CD8-positive, alpha-beta memory T cell (primary cell): ENCODE results near the gene TIMMDC1. TPM values are rescaled to one million over a fixed set of nuclear protein-coding genes. Genes with fewer than 3 reads are reported as not detected.

ENCODE experiments used
- CTCF ChIA-PET: fragments of 350-600 bp; sonication (Branson Sonifier 250); formaldehyde crosslinking; loops from one replicate; lab custom pipeline; 2021; ENCODE audit warnings: antibody characterized with exemption; lab: Charles Lee
- POLR2A ChIA-PET: fragments of 350-600 bp; sonication (Branson Sonifier 250); formaldehyde crosslinking; loops from one replicate; lab custom pipeline; 2021; ENCODE audit warnings: antibody characterized with exemption; lab: Charles Lee
- DNase-seq, 5 donors: peaks; one replicate each; pipeline versions ENCODE4 v3.0.0 to v3.0.0-alpha.2; 2020 to 2022; ENCODE audit warnings: mixed read lengths in 1 of 5
- H3K27ac ChIP-seq: one replicate; pipeline ENCODE4 v1.7.0; 2013; ENCODE audit warnings: low read depth, mild to moderate bottlenecking, low read length, moderate library complexity
- H3K27me3 ChIP-seq: 2 replicates; pipeline ENCODE4 v1.7.0; 2013; ENCODE audit warnings: low read length, mild to moderate bottlenecking; ENCODE audit not compliant: insufficient read depth, poor library complexity, severe bottlenecking
- H3K36me3 ChIP-seq: 2 replicates; pipeline ENCODE4 v1.7.0; 2013; ENCODE audit warnings: mild to moderate bottlenecking, low read length, moderate library complexity; ENCODE audit not compliant: insufficient read depth
- H3K4me1 ChIP-seq: 2 replicates; pipeline ENCODE4 v1.7.0; 2013; ENCODE audit warnings: mild to moderate bottlenecking, low read length, moderate library complexity; ENCODE audit not compliant: insufficient read depth
- H3K4me3 ChIP-seq: 2 replicates; pipeline ENCODE4 v1.7.0; 2013; ENCODE audit warnings: mild to moderate bottlenecking, low read length
- H3K9me3 ChIP-seq: 2 replicates; pipeline ENCODE4 v1.7.0; 2013; ENCODE audit warnings: mild to moderate bottlenecking, low read length
- H3K27ac Mint-ChIP-seq, 8 donors: one replicate each; pipeline ENCODE4 v1.8.0; 2020 to 2021; ENCODE audit warnings: mixed read lengths in 8 of 8, mild to moderate bottlenecking in 6 of 8, inconsistent platforms in 3 of 8, moderate library complexity in 3 of 8
- H3K27me3 Mint-ChIP-seq, 2 donors: one replicate each; pipeline ENCODE4 v1.8.0; 2020 to 2021; ENCODE audit warnings: mixed read lengths in 2 of 2, mild to moderate bottlenecking in 1 of 2, moderate library complexity in 1 of 2
- H3K36me3 Mint-ChIP-seq, 3 donors: one replicate each; pipeline ENCODE4 v1.8.0; 2020 to 2021; ENCODE audit warnings: mixed read lengths in 3 of 3, inconsistent platforms in 1 of 3, mild to moderate bottlenecking in 1 of 3
- H3K4me1 Mint-ChIP-seq, 3 donors: one replicate each; pipeline ENCODE4 v1.8.0; 2020 to 2021; ENCODE audit warnings: mixed read lengths in 3 of 3, inconsistent platforms in 1 of 3, mild to moderate bottlenecking in 1 of 3
- H3K4me3 Mint-ChIP-seq, 7 donors: one replicate each; pipeline ENCODE4 v1.8.0; 2020 to 2021; ENCODE audit warnings: mixed read lengths in 7 of 7, mild to moderate bottlenecking in 6 of 7, moderate library complexity in 4 of 7, inconsistent platforms in 2 of 7
- H3K9me3 Mint-ChIP-seq, 5 donors: one replicate each; pipeline ENCODE4 v1.8.0; 2020 to 2022; ENCODE audit warnings: mixed read lengths in 5 of 5, mild to moderate bottlenecking in 3 of 5, moderate library complexity in 2 of 5, inconsistent platforms in 1 of 5
- polyA plus RNA-seq: library from polyadenylated mRNA; unstranded; fragments of 300-500 nt; fragmentation: Illumina TruSeq; gene quantifications from one replicate; pipeline ENCODE4 v1.2.3, GENCODE V29; 2021
- total RNA-seq, 2 experiments: library from RNA; stranded (reverse); gene quantifications; one replicate each; pipeline ENCODE4 v1.2.3, GENCODE V29; 2021

The TIMMDC1 gene
- total and polyA plus RNA-seq, 3 experiments from 2014 or later, result 81.1 to 158 (median 152) TPM

- H3K4me1 Mint-ChIP-seq, result peaks cover 28 to 44% (median 36%) of the 10 kb centered on the region in 3 donors
- no peaks in the 10 kb centered on the region for H3K27me3 Mint-ChIP-seq
- H3K9me3 Mint-ChIP-seq, result no peaks in the 10 kb centered on the region
- peak overlapping the region; percentile 83 to 97 (median 92) for H3K27ac Mint-ChIP-seq
- Histone ChIP-seq H3K27me3 (no peaks in the 10 kb centered on the region), H3K36me3 (peaks cover 6% of the 10 kb centered on the region), H3K27ac (peak overlapping the region; percentile 88), H3K4me1 (peaks cover 26% of the 10 kb centered on the region), H3K9me3 (no peaks in the 10 kb centered on the region), H3K4me3 (peak overlapping the region; percentile 95)
- POLR2A ChIA-PET, result interaction anchor here (0.6 to 3.7 kb wide), 2 partner anchors 29 to 168 kb away, joined by 3 to 37 read pairs; partner anchors contain the start of gene TIMMDC1
- DNase-seq, result peak in 1 of 5 donors; percentile 28
- peaks cover 7 to 35% (median 8%) of the 10 kb centered on the region in 3 donors for H3K36me3 Mint-ChIP-seq
- CTCF ChIA-PET, result interaction anchor here (1.0 to 1.9 kb wide), 7 partner anchors 10 to 195 kb away, joined by 3 to 7 read pairs (median 4); partner anchors contain the start of gene TIMMDC1
- peak overlapping the region; percentile 92 to 97 (median 95) for H3K4me3 Mint-ChIP-seq
These were observed 28.7 kb upstream of the TIMMDC1 start for GRCh38 chr3:119469418-119470189.

GRCh38 chr3:119470866-119471265 lies 27.5 kb upstream of the TIMMDC1 start:
- Histone ChIP-seq H3K4me1 (peaks cover 26% of the 10 kb centered on the region), H3K4me3 (no peak overlapping the region), H3K27ac (no peak overlapping the region), H3K9me3 (no peaks in the 10 kb centered on the region), H3K36me3 (peaks cover 12% of the 10 kb centered on the region), H3K27me3 (no peaks in the 10 kb centered on the region)
- DNase-seq, result no peak
- ChIA-PET POLR2A (interaction anchor here (3.7 kb wide), 1 partner anchor 27 kb away, joined by 37 read pairs; the partner anchor contains the start of gene TIMMDC1), CTCF (interaction anchor here (1.1 to 1.2 kb wide), 2 partner anchors 14 to 56 kb away, joined by 3 read pairs; no protein-coding TSS in a partner anchor)
- peaks cover 8 to 42% (median 10%) of the 10 kb centered on the region in 3 donors for H3K36me3 Mint-ChIP-seq
- peak overlapping the region in 3 of 8 donors; percentile 31 to 51 (median 40) for H3K27ac Mint-ChIP-seq
- H3K27me3 Mint-ChIP-seq, result no peaks in the 10 kb centered on the region
- H3K4me1 Mint-ChIP-seq, result peaks cover 31 to 43% (median 41%) of the 10 kb centered on the region in 3 donors
- no peaks in the 10 kb centered on the region for H3K9me3 Mint-ChIP-seq
- peak overlapping the region in 6 of 7 donors; percentile 14 to 96 (median 73) for H3K4me3 Mint-ChIP-seq

- H3K27me3 ChIP-seq, result no peaks in the 10 kb centered on the region
- no peak for DNase-seq
- Mint-ChIP-seq H3K4me1 (peaks cover 0 to 4% (median 3%) of the 10 kb centered on the region in 3 donors), H3K4me3 (no peak overlapping the region), H3K27me3 (no peaks in the 10 kb centered on the region), H3K9me3 (no peaks in the 10 kb centered on the region), H3K27ac (peak overlapping the region in 2 of 8 donors; percentile 29 to 33), H3K36me3 (peaks cover 17 to 79% (median 25%) of the 10 kb centered on the region in 3 donors)
- H3K27ac ChIP-seq, result no peak overlapping the region
- ChIA-PET CTCF (no interaction called here), POLR2A (no interaction called here)
- peaks cover 29% of the 10 kb centered on the region for H3K36me3 ChIP-seq
- H3K4me1 ChIP-seq, result no peaks in the 10 kb centered on the region
- H3K9me3 ChIP-seq, result no peaks in the 10 kb centered on the region
- H3K4me3 ChIP-seq, result no peak overlapping the region
These were observed 17.3 kb upstream of the TIMMDC1 start for GRCh38 chr3:119481079-119481478.

GRCh38 chr3:119483101-119483500 lies 15.2 kb upstream of the TIMMDC1 start:
- H3K4me3 ChIP-seq, result no peak overlapping the region
- Mint-ChIP-seq H3K4me3 (no peak overlapping the region), H3K9me3 (no peaks in the 10 kb centered on the region), H3K36me3 (peaks cover 12 to 78% (median 22%) of the 10 kb centered on the region in 3 donors), H3K27ac (no peak overlapping the region), H3K27me3 (no peaks in the 10 kb centered on the region), H3K4me1 (peaks cover 0 to 3% (median 1%) of the 10 kb centered on the region in 3 donors)
- DNase-seq, result no peak
- H3K36me3 ChIP-seq, result peaks cover 20% of the 10 kb centered on the region
- ChIA-PET POLR2A (no interaction called here), CTCF (no interaction called here)
- no peaks in the 10 kb centered on the region for H3K9me3 ChIP-seq
- no peak overlapping the region for H3K27ac ChIP-seq
- H3K4me1 ChIP-seq, result no peaks in the 10 kb centered on the region
- no peaks in the 10 kb centered on the region for H3K27me3 ChIP-seq

- Mint-ChIP-seq H3K27me3 (peaks cover 0 to 1% of the 10 kb centered on the region in 2 donors), H3K4me1 (no peaks in the 10 kb centered on the region), H3K9me3 (no peaks in the 10 kb centered on the region), H3K36me3 (peaks cover 8 to 83% (median 19%) of the 10 kb centered on the region in 3 donors), H3K4me3 (no peak overlapping the region), H3K27ac (peak overlapping the region in 1 of 8 donors; percentile 38)
- POLR2A ChIA-PET, result no interaction called here
- Histone ChIP-seq H3K27ac (no peak overlapping the region), H3K9me3 (no peaks in the 10 kb centered on the region), H3K27me3 (no peaks in the 10 kb centered on the region), H3K36me3 (peaks cover 8% of the 10 kb centered on the region), H3K4me1 (no peaks in the 10 kb centered on the region), H3K4me3 (no peak overlapping the region)
- no peak for DNase-seq
- CTCF ChIA-PET, result interaction anchor here (1.0 kb wide), 1 partner anchor 15 kb away, joined by 3 read pairs; no protein-coding TSS in a partner anchor
These were observed 12.8 kb upstream of the TIMMDC1 start for GRCh38 chr3:119485563-119485962.

GRCh38 chr3:119490153-119490552 lies 8.2 kb upstream of the TIMMDC1 start:
- no peaks in the 10 kb centered on the region for H3K4me1 ChIP-seq
- H3K36me3 Mint-ChIP-seq, result peaks cover 5 to 74% (median 21%) of the 10 kb centered on the region in 3 donors
- no peaks in the 10 kb centered on the region for H3K9me3 ChIP-seq
- H3K36me3 ChIP-seq, result peaks cover 8% of the 10 kb centered on the region
- H3K27me3 Mint-ChIP-seq, result peaks cover 0 to 1% of the 10 kb centered on the region in 2 donors
- no peak overlapping the region for H3K4me3 Mint-ChIP-seq
- no peak overlapping the region for H3K4me3 ChIP-seq
- peak overlapping the region in 3 of 8 donors; percentile 22 to 72 (median 70) for H3K27ac Mint-ChIP-seq
- H3K27me3 ChIP-seq, result no peaks in the 10 kb centered on the region
- CTCF ChIA-PET, result interaction anchor here (1.3 kb wide), 1 partner anchor 11 kb away, joined by 3 read pairs; no protein-coding TSS in a partner anchor
- POLR2A ChIA-PET, result no interaction called here
- no peak overlapping the region for H3K27ac ChIP-seq
- DNase-seq, result no peak
- H3K9me3 Mint-ChIP-seq, result no peaks in the 10 kb centered on the region
- no peaks in the 10 kb centered on the region for H3K4me1 Mint-ChIP-seq

- Histone ChIP-seq H3K4me1 (no peaks in the 10 kb centered on the region), H3K36me3 (no peaks in the 10 kb centered on the region), H3K4me3 (no peak overlapping the region), H3K9me3 (no peaks in the 10 kb centered on the region), H3K27me3 (no peaks in the 10 kb centered on the region), H3K27ac (no peak overlapping the region)
- Mint-ChIP-seq H3K9me3 (no peaks in the 10 kb centered on the region), H3K36me3 (peaks cover 0 to 54% (median 18%) of the 10 kb centered on the region in 3 donors), H3K4me1 (no peaks in the 10 kb centered on the region), H3K4me3 (no peak overlapping the region), H3K27ac (peak overlapping the region in 1 of 8 donors; percentile 11), H3K27me3 (peaks cover 0 to 1% of the 10 kb centered on the region in 2 donors)
- POLR2A ChIA-PET, result no interaction called here
- CTCF ChIA-PET, result no interaction called here
- no peak for DNase-seq
These were observed 6.2 kb upstream of the TIMMDC1 start for GRCh38 chr3:119492128-119492527.

- peaks cover 3% of the 10 kb centered on the region for H3K4me1 ChIP-seq
- Mint-ChIP-seq H3K27me3 (peaks cover 0 to 1% of the 10 kb centered on the region in 2 donors), H3K36me3 (peaks cover 0 to 50% (median 18%) of the 10 kb centered on the region in 3 donors), H3K9me3 (no peaks in the 10 kb centered on the region), H3K4me3 (no peak overlapping the region), H3K27ac (peak overlapping the region in 1 of 8 donors; percentile 24), H3K4me1 (peaks cover 5 to 7% (median 6%) of the 10 kb centered on the region in 3 donors)
- no peaks in the 10 kb centered on the region for H3K9me3 ChIP-seq
- no peak overlapping the region for H3K27ac ChIP-seq
- POLR2A ChIA-PET, result no interaction called here
- no peak overlapping the region for H3K4me3 ChIP-seq
- H3K36me3 ChIP-seq, result no peaks in the 10 kb centered on the region
- DNase-seq, result no peak
- CTCF ChIA-PET, result no interaction called here
- H3K27me3 ChIP-seq, result no peaks in the 10 kb centered on the region
These were observed 5.5 kb upstream of the TIMMDC1 start for GRCh38 chr3:119492810-119493209.
